Thoracic aorta (tissue), 2 donors: ENCODE data around the gene MED13L. TPM values are rescaled to one million over a fixed set of nuclear protein-coding genes. Genes with fewer than 3 reads are reported as not detected.
"Not testable (repeated sequence)": the region's sequence is repeated elsewhere in the genome, so short reads cannot be mapped to it uniquely, and the experiment has no call there.

Experiments used
- ATAC-seq: fragments of 150-250 bp; one replicate; pipeline ENCODE4 v1.8.0; 2017; ENCODE audit warnings: low read depth; ENCODE audit not compliant: insufficient number of reproducible peaks, low FRiP score
- DNase-seq: peaks from one replicate; pipeline ENCODE4 v3.0.0-alpha.2; 2020; ENCODE audit warnings: low spot score
- H3K27ac ChIP-seq, 2 donors: fragments of 200-600 bp; sonication (generic); 1 replicate in 1 of 2; 2 replicates in 1 of 2; pipeline ENCODE4 v1.5.1; 2016; ENCODE audit warnings: mild to moderate bottlenecking in 2 of 2, moderate library complexity in 2 of 2
- H3K27me3 ChIP-seq: fragments of 200-600 bp; sonication (generic); replicated peaks from 2 replicates; pipeline ENCODE4 v1.6.0; 2016; ENCODE audit warnings: mild to moderate bottlenecking; ENCODE audit not compliant: insufficient read depth
- H3K36me3 ChIP-seq: fragments of 200-600 bp; sonication (generic); one replicate; pipeline ENCODE4 v1.5.1; 2016
- H3K4me1 ChIP-seq, 2 donors: fragments of 200-600 bp; sonication (generic); 1 replicate in 1 of 2; 2 replicates in 1 of 2; pipeline versions ENCODE4 v1.5.1 to v1.6.0; 2016; ENCODE audit warnings: low read depth in 2 of 2, mild to moderate bottlenecking in 1 of 2; ENCODE audit not compliant: control insufficient read depth in 1 of 2
- H3K4me3 ChIP-seq: fragments of 200-600 bp; sonication (generic); 2 replicates; pipeline ENCODE4 v1.5.1; 2016; ENCODE audit warnings: mild to moderate bottlenecking
- H3K9me3 ChIP-seq: fragments of 200-600 bp; sonication (generic); 2 replicates; pipeline ENCODE4 v1.5.1; 2016
- total RNA-seq, 2 donors: library from RNA; depleted of rRNA; stranded (reverse); fragments of >200 nt; gene quantifications; one replicate each; pipeline versions ENCODE4 v1.1.0 to v1.2.3, GENCODE V29; 2016
- TF ChIP-seq, protein P1 (sequence below): fragments of 200-600 bp; sonication (generic); IDR thresholded peaks from one replicate; pipeline ENCODE4 v1.5.1; 2019; ENCODE audit warnings: antibody characterized with exemption

MED13L gene
- total RNA-seq, 2 donors from 2014 or later, result 186 to 221 TPM

DNA sequence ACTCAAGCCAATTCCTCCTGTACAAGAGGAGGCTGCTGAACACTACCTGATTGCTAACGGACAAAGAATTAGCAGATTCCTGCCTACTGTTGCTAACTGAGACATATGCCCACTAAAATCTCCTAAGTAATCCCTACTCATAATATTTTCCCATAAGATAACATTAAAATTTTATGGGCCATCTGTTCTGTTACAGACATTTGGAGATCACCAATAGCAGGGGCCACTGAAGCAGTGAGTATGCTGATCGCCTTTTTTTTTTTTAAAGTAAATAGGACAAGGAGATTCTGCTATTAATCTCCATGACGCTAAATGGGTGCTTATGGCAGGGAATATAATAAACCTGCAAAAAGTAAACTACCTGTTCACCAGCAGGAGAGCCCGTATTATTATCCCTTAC, 292.9 kb downstream of the MED13L start:
- H3K9me3 ChIP-seq, result no peaks in the 10 kb centered on the region
- no peak for DNase-seq
- ATAC-seq, result no peak
- TF ChIP-seq, protein P1, sequence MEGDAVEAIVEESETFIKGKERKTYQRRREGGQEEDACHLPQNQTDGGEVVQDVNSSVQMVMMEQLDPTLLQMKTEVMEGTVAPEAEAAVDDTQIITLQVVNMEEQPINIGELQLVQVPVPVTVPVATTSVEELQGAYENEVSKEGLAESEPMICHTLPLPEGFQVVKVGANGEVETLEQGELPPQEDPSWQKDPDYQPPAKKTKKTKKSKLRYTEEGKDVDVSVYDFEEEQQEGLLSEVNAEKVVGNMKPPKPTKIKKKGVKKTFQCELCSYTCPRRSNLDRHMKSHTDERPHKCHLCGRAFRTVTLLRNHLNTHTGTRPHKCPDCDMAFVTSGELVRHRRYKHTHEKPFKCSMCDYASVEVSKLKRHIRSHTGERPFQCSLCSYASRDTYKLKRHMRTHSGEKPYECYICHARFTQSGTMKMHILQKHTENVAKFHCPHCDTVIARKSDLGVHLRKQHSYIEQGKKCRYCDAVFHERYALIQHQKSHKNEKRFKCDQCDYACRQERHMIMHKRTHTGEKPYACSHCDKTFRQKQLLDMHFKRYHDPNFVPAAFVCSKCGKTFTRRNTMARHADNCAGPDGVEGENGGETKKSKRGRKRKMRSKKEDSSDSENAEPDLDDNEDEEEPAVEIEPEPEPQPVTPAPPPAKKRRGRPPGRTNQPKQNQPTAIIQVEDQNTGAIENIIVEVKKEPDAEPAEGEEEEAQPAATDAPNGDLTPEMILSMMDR, result no peak
- H3K4me3 ChIP-seq, result no peak overlapping the region
- H3K27me3 ChIP-seq, result no peaks in the 10 kb centered on the region
- H3K36me3 ChIP-seq, result peaks cover 11% of the 10 kb centered on the region
- H3K27ac ChIP-seq, result no peak overlapping the region
- H3K4me1 ChIP-seq, result peaks cover 22 to 25% of the 10 kb centered on the region in 2 donors

DNA sequence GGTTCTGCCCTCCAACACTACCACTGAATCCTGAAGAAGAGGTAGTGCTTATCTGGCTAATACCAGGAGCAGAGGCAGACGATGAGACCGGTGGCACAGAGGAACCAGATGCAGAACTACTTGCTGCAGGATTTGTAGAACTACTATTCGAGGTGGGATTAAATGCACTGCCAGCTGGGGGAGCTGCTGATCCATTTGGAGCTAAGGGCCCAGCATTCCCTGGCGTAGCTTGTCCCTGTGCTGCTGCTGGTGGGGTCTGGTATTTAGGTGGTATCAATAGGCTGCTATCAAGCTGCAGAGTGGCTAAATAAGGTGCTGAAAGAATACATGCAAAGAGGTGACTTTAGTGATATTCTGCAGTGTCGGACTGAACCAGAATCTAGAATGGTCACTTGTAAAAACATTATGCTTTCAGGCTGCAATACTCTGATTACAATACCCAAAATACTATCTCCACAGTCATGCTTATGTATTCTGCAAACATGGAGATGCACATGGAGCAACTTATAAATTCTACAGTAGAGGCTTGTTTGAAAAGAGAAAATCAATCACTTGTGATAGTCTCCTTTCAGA, 294.2 kb downstream of the MED13L start:
- no peak overlapping the region for H3K4me3 ChIP-seq
- peaks cover 11% of the 10 kb centered on the region for H3K36me3 ChIP-seq
- DNase-seq, result no peak
- H3K27ac ChIP-seq, result no peak overlapping the region
- TF ChIP-seq, protein P1, result no peak
- H3K27me3 ChIP-seq, result no peaks in the 10 kb centered on the region
- peaks cover 26 to 31% of the 10 kb centered on the region in 2 donors for H3K4me1 ChIP-seq
- no peak for ATAC-seq
- H3K9me3 ChIP-seq, result no peaks in the 10 kb centered on the region

DNA sequence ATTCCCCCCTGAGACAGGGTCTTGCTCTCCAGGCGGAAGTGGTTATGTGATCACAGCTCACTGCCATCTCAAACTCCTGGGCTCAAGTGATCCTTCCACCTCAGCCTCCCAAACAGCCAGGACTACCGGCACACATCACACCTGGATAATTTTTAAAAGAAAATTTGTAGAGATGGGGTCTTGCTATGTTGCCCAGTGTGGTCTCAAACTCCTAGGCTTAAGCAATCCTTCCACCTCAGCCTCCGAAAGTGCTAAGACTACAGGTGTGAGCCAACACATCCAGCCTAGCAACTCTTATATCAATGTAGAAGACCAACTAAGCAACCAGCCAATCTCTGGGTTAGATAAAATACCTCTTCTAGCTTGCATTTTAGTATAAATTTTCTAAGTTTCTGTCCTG, 297.2 kb downstream of the MED13L start:
- ATAC-seq (no peak), DNase-seq (no peak)
- Histone ChIP-seq H3K27me3 (no peaks in the 10 kb centered on the region), H3K4me1 (peaks cover 9 to 13% of the 10 kb centered on the region in 2 donors), H3K36me3 (peaks cover 15% of the 10 kb centered on the region), H3K9me3 (no peaks in the 10 kb centered on the region), H3K4me3 (no peak overlapping the region), H3K27ac (no peak overlapping the region)
- TF ChIP-seq, protein P1, result no peak

DNA sequence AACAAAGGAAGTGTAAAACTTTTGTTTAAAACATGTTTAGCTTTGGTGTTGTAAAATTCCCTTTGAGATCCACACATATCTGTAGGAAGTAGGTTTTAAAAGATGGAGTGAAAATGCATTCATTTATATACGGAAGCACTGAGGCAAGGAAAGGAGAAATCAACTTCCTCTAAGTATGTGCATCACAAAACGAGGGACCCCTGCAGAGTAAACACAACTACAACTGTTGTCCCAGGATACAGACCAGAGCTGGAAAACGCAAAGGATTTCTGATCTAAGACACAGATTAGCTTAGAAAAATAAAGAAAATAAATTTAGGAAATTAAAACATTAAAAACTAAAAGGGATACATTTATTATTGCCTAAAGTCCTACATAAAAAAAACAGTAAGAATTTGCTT, 297.6 kb downstream of the MED13L start:
- H3K36me3 ChIP-seq, result peaks cover 20% of the 10 kb centered on the region
- TF ChIP-seq, protein P1, result no peak
- no peaks in the 10 kb centered on the region for H3K27me3 ChIP-seq
- no peaks in the 10 kb centered on the region for H3K9me3 ChIP-seq
- ATAC-seq (no peak), DNase-seq (no peak)
- no peak overlapping the region for H3K4me3 ChIP-seq
- H3K4me1 ChIP-seq, result peaks cover 9 to 13% of the 10 kb centered on the region in 2 donors
- no peak overlapping the region for H3K27ac ChIP-seq

DNA sequence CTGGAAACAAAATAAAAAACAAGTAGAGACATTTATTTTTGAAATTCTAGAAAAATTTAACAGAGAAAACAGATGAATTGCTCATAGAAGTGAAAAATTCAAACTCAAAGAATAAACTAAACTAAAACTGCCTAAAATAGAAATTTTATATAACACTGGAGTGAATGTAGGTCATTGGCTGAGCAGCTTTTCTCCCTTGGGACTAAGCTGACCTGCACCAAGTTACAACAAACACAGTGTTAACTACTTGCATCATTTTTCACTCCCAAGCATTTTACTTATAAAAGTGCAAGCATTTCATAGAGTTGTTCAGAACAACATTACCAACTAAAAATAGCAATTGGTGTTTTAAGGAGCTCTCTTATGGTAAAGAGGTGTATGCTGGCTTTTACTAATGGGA, 298.1 kb downstream of the MED13L start:
- H3K27ac ChIP-seq, result no peak overlapping the region

DNA sequence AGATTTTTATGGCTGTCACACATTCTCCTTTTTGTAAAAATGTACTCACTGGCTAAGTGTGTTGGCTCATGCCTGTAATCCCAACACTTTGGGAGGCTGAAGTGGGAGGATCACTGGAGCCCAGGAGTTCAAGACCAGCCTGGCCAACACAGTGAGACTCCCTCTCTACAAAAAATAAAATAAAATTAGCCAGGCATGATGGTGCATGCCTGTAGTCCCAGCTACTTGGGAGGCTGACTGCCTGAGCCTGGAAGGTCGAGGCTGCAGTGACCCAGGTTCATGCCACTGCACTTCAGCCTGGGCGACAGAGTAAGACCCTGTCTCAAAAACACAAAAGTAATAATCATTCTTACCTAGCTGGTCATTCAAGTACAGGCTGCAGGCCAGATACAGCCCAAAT, 300.7 kb downstream of the MED13L start:
- Histone ChIP-seq H3K4me1 (peaks cover 9 to 23% of the 10 kb centered on the region in 2 donors), H3K36me3 (peaks cover 23% of the 10 kb centered on the region)
- H3K27ac ChIP-seq, DNase-seq, H3K4me3 ChIP-seq, H3K27me3 ChIP-seq, ATAC-seq, H3K9me3 ChIP-seq: not testable (repeated sequence)

More for the DNA sequence above, 298.1 kb downstream of the MED13L start:
- H3K9me3 ChIP-seq, result no peaks in the 10 kb centered on the region
- H3K27me3 ChIP-seq, result no peaks in the 10 kb centered on the region
- ATAC-seq (no peak), DNase-seq (no peak)
- TF ChIP-seq, protein P1, result no peak
- peaks cover 20% of the 10 kb centered on the region for H3K36me3 ChIP-seq
- no peak overlapping the region for H3K4me3 ChIP-seq
- H3K4me1 ChIP-seq, result peaks cover 9 to 13% of the 10 kb centered on the region in 2 donors
